PC-3 (cell line): Measurements from ENCODE around the gene FUT7.

Source experiments
- EZH2 ChIP-seq: fragments of 300-600 bp; sonication (generic); IDR thresholded peaks from one replicate; pipeline ENCODE4 v1.6.1; 2017; ENCODE audit warnings: antibody characterized with exemption, mild to moderate bottlenecking, low read length; ENCODE audit not compliant: unreplicated experiment
- EZH2phosphoT487 ChIP-seq: fragments of 300-600 bp; sonication (generic); IDR thresholded peaks from 2 replicates; pipeline ENCODE4 v1.6.1; 2018; ENCODE audit warnings: mild to moderate bottlenecking, antibody characterized with exemption, low read length, borderline replicate concordance
- TF ChIP-seq, protein P1 (sequence below): fragments of 300-600 bp; sonication (generic); conservative IDR thresholded peaks from 2 replicates; pipeline ENCODE4 v1.5.1; 2017; ENCODE audit warnings: antibody characterized with exemption, low read depth, mild to moderate bottlenecking, low read length

- TF ChIP-seq, protein P1, sequence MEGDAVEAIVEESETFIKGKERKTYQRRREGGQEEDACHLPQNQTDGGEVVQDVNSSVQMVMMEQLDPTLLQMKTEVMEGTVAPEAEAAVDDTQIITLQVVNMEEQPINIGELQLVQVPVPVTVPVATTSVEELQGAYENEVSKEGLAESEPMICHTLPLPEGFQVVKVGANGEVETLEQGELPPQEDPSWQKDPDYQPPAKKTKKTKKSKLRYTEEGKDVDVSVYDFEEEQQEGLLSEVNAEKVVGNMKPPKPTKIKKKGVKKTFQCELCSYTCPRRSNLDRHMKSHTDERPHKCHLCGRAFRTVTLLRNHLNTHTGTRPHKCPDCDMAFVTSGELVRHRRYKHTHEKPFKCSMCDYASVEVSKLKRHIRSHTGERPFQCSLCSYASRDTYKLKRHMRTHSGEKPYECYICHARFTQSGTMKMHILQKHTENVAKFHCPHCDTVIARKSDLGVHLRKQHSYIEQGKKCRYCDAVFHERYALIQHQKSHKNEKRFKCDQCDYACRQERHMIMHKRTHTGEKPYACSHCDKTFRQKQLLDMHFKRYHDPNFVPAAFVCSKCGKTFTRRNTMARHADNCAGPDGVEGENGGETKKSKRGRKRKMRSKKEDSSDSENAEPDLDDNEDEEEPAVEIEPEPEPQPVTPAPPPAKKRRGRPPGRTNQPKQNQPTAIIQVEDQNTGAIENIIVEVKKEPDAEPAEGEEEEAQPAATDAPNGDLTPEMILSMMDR = no peak
- no peak for TF ChIP-seq EZH2phosphoT487
- TF ChIP-seq EZH2 = no peak
Observed at GRCh38 chr9:136988872-136989271, 43.0 kb downstream of the FUT7 start.
